Right atrium auricular region (tissue), 2 donors: Measurements from ENCODE around the gene RHD. TPM values are rescaled to one million over a fixed set of nuclear protein-coding genes. Genes with fewer than 3 reads are reported as not detected.

Source experiments
- DNase-seq: peaks from one replicate; pipeline ENCODE4 v3.0.0-alpha.2; 2019; ENCODE audit warnings: low spot score
- H3K27ac ChIP-seq, 2 donors: fragments of 200-600 bp; sonication (generic); 1 replicate in 1 of 2; 2 replicates in 1 of 2; pipeline ENCODE4 v1.5.1; 2016 to 2019
- H3K27me3 ChIP-seq, 2 donors: fragments of 200-600 bp; sonication (generic); one replicate each; pipeline versions ENCODE4 v1.5.1 to v1.6.0; 2017 to 2019
- H3K36me3 ChIP-seq: fragments of 200-600 bp; sonication (generic); one replicate; pipeline ENCODE4 v1.5.1; 2016
- H3K4me1 ChIP-seq, 2 donors: fragments of 200-600 bp; sonication (generic); one replicate each; pipeline versions ENCODE4 v1.5.1 to v1.6.0; 2017 to 2019
- H3K4me3 ChIP-seq, 2 donors: fragments of 200-600 bp; sonication (generic); 1 replicate in 1 of 2; 2 replicates in 1 of 2; pipeline ENCODE4 v1.5.1; 2017 to 2019; ENCODE audit warnings: mild to moderate bottlenecking in 1 of 2, moderate library complexity in 1 of 2
- H3K9me3 ChIP-seq, 2 donors: fragments of 200-600 bp; sonication (generic); one replicate each; pipeline ENCODE4 v1.5.1; 2019
- CTCF ChIP-seq, 2 donors: fragments of 200-600 bp; sonication (generic); IDR thresholded peaks; one replicate each; pipeline ENCODE4 v1.5.1; 2019; ENCODE audit warnings: antibody characterized with exemption in 2 of 2
- total RNA-seq, 2 donors: library from RNA; depleted of rRNA; stranded (reverse); fragments of >200 nt; gene quantifications; one replicate each; pipeline ENCODE4 v1.1.0, GENCODE V29; 2016

Gene RHD
- total RNA-seq, 2 donors from 2014 or later: 0.59 TPM; not detected in 1

- DNase-seq: no peak
- peaks cover 6 to 24% of the 10 kb centered on the region in 2 donors for H3K4me1 ChIP-seq
- peak overlapping the region; percentile 99 to 100 for H3K27ac ChIP-seq
- H3K9me3 ChIP-seq: no peaks in the 10 kb centered on the region
- no peaks in the 10 kb centered on the region for H3K27me3 ChIP-seq
- no peak for TF ChIP-seq CTCF (IDR thresholded peaks at IDR 0.05)
- peak overlapping the region; percentile 82 to 95 for H3K4me3 ChIP-seq
- peaks cover 45% of the 10 kb centered on the region for H3K36me3 ChIP-seq
Measured at GRCh38 chr1:25246600-25247023, 25.7 kb upstream of the RHD start.

- TF ChIP-seq CTCF (IDR thresholded peaks at IDR 0.05): no peak
- Histone ChIP-seq H3K27me3 (no peaks in the 10 kb centered on the region), H3K36me3 (peaks cover 39% of the 10 kb centered on the region), H3K4me3 (peak within 1 kb of the TSS; percentile 82 to 95), H3K27ac (peak within 1 kb of the TSS; percentile 99 to 100), H3K9me3 (no peaks in the 10 kb centered on the region), H3K4me1 (peaks cover 6 to 24% of the 10 kb centered on the region in 2 donors)
- DNase-seq: peak; percentile 100
Measured at GRCh38 chr1:25247024-25247828, 25.1 kb upstream of the RHD start, which contains the start of gene RSRP1. Gene RSRP1 (minus strand): TSS chr1:25247454. CDS start chr1:25246963, 491 bp downstream.

GRCh38 chr1:25247829-25248754 lies 24.2 kb upstream of the RHD start:
- no peak for DNase-seq
- no peaks in the 10 kb centered on the region for H3K9me3 ChIP-seq
- no peaks in the 10 kb centered on the region for H3K27me3 ChIP-seq
- H3K27ac ChIP-seq: peak overlapping the region; percentile 99 to 100
- peaks cover 6 to 24% of the 10 kb centered on the region in 2 donors for H3K4me1 ChIP-seq
- TF ChIP-seq CTCF (IDR thresholded peaks at IDR 0.05): peak in 1 of 2 donors; percentile 12
- peaks cover 30% of the 10 kb centered on the region for H3K36me3 ChIP-seq
- peak overlapping the region; percentile 82 to 95 for H3K4me3 ChIP-seq

GRCh38 chr1:25253911-25254310 lies 18.4 kb upstream of the RHD start:
- Histone ChIP-seq H3K4me3 (no peak overlapping the region), H3K9me3 (no peaks in the 10 kb centered on the region), H3K27me3 (no peaks in the 10 kb centered on the region), H3K36me3 (no peaks in the 10 kb centered on the region), H3K27ac (no peak overlapping the region), H3K4me1 (no peaks in the 10 kb centered on the region)
- DNase-seq: no peak
- no peak for TF ChIP-seq CTCF (IDR thresholded peaks at IDR 0.05)

GRCh38 chr1:25255706-25256577 lies 16.4 kb upstream of the RHD start:
- no peak for TF ChIP-seq CTCF (IDR thresholded peaks at IDR 0.05)
- Histone ChIP-seq H3K27ac (no peak overlapping the region), H3K9me3 (no peaks in the 10 kb centered on the region), H3K4me3 (no peak overlapping the region), H3K27me3 (no peaks in the 10 kb centered on the region), H3K36me3 (no peaks in the 10 kb centered on the region), H3K4me1 (no peaks in the 10 kb centered on the region)
- DNase-seq: no peak
